ENCODE results near the gene MRPS27. TPM values are rescaled to one million over a fixed set of nuclear protein-coding genes. Genes with fewer than 3 reads are reported as not detected.
A peak's percentile ranks its signal among the peaks of the same experiment; 100 is the strongest.

MRPS27 gene
- total RNA-seq, 2 donors from 2014 or later = 40.1 to 59.0 TPM

DNA sequence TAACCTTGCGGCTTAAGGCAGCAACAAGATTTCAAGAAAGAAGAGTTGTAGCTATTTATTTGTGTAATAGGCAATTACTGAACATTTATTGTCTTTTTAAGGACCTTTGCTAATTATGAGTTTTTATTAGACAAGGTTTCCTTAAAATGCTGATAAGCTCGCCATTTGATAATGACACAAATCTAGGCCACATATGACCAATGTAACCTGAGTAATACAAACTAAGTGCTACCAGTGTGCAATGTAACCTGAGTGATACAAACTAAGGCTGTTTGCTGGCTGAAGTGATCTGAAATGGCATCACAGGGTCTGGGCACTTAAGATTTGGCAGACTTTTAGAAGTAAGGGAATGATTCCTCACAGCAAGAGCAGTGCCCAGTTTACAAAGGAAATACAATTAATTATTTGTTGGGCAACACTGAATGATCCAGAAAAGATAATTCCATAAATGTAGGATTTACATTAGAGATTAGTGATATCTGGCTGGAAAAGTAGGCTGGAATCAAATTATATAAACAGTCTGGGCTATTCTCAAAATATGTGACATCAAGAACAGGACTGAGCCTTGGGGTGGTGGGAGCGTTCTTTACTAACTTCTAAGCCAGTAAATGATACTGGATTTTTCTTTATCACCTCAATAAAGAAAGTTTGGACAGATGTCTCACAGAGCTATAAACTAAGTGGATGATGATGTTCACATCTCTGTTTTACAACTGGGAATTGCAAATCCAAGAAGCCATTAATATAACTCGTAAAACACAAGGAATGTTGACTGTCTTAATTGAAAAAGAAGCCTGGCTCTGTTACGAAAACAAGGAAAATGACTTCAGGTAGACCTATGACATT lies 54.8 kb downstream of the MRPS27 start:
- peak overlapping the region in 1 of 2 donors; percentile 25 for H3K27ac ChIP-seq
- no peak for DNase-seq (ENCODE audit: low spot score)
- TF ChIP-seq, protein P1, sequence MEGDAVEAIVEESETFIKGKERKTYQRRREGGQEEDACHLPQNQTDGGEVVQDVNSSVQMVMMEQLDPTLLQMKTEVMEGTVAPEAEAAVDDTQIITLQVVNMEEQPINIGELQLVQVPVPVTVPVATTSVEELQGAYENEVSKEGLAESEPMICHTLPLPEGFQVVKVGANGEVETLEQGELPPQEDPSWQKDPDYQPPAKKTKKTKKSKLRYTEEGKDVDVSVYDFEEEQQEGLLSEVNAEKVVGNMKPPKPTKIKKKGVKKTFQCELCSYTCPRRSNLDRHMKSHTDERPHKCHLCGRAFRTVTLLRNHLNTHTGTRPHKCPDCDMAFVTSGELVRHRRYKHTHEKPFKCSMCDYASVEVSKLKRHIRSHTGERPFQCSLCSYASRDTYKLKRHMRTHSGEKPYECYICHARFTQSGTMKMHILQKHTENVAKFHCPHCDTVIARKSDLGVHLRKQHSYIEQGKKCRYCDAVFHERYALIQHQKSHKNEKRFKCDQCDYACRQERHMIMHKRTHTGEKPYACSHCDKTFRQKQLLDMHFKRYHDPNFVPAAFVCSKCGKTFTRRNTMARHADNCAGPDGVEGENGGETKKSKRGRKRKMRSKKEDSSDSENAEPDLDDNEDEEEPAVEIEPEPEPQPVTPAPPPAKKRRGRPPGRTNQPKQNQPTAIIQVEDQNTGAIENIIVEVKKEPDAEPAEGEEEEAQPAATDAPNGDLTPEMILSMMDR (IDR thresholded peaks at IDR 0.05) = no peak
- peaks cover 0 to 15% of the 10 kb centered on the region in 2 donors for H3K4me1 ChIP-seq
- no peaks in the 10 kb centered on the region for H3K9me3 ChIP-seq
- no peak overlapping the region for H3K4me3 ChIP-seq
- no peaks in the 10 kb centered on the region for H3K27me3 ChIP-seq
- H3K36me3 ChIP-seq = no peaks in the 10 kb centered on the region

DNA sequence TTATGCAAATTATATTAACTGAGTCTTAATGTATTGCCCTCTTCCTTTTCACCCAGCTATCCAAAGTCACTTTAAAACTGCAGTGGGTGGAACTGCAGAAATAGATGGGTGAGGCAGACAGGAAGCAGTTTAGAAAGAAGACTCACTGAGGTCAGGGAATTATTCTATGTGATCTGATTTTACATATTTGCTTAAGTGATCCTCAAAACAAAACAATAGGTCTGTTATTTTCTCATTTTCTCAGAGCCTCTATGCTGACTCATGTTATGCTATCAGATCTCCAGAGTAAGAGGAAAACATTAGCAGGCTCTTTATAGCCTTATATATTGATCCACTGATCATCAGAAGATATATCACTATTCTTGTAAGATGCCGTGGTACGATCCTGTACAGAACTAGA lies 63.5 kb downstream of the MRPS27 start:
- Histone ChIP-seq H3K27ac (no peak overlapping the region), H3K4me1 (peaks cover 0 to 22% of the 10 kb centered on the region in 2 donors), H3K27me3 (no peaks in the 10 kb centered on the region), H3K4me3 (no peak overlapping the region), H3K36me3 (no peaks in the 10 kb centered on the region), H3K9me3 (no peaks in the 10 kb centered on the region)
- no peak for DNase-seq (ENCODE audit: low spot score)
- TF ChIP-seq, protein P1 (IDR thresholded peaks at IDR 0.05) = no peak

DNA sequence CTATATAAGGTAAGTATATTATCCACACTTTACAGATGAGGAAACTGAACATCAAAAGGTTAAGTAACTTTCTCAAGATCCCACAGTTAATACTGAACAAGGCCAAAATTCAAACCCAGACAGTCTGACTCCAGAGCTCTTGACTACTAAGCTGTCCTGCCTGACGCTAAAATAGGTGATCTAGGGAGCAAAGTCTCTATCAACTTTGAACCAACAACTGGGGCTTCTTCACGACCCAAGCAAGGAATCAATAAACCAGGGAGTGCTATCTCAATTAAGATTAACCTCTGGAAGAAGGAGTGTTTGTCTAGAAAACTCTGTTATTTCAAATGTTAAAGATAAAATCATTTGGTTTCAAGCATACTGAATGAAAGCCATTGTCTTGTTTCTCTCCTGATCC lies 64.4 kb downstream of the MRPS27 start:
- Histone ChIP-seq H3K36me3 (no peaks in the 10 kb centered on the region), H3K4me1 (peaks cover 0 to 28% of the 10 kb centered on the region in 2 donors), H3K27me3 (no peaks in the 10 kb centered on the region), H3K9me3 (no peaks in the 10 kb centered on the region), H3K4me3 (no peak overlapping the region), H3K27ac (no peak overlapping the region)
- no peak for DNase-seq (ENCODE audit: low spot score)
- TF ChIP-seq, protein P1 (IDR thresholded peaks at IDR 0.05) = no peak

DNA sequence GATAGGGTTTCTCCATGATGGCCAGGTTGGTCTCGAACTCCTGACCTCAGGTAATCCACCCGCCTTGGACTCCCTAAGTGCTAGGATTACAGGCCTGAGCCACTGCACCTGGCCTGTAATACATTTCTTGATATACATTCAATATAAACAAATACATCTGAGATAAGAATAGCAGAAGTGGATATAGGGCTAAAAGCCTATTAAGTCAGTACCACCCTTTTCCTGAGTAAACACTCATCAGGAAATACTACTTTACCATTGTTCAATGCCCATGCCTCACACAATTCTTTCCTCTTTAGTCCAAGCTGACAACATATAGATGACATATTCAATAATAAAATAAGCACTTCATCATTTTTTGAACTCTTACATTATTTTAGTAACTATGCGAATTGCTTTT lies 64.8 kb downstream of the MRPS27 start:
- DNase-seq (ENCODE audit: low spot score) = no peak
- no peaks in the 10 kb centered on the region for H3K9me3 ChIP-seq
- H3K27ac ChIP-seq = no peak overlapping the region
- no peaks in the 10 kb centered on the region for H3K36me3 ChIP-seq
- H3K27me3 ChIP-seq = no peaks in the 10 kb centered on the region
- H3K4me3 ChIP-seq = no peak overlapping the region
- TF ChIP-seq, protein P1 (IDR thresholded peaks at IDR 0.05) = no peak
- peaks cover 0 to 28% of the 10 kb centered on the region in 2 donors for H3K4me1 ChIP-seq

DNA sequence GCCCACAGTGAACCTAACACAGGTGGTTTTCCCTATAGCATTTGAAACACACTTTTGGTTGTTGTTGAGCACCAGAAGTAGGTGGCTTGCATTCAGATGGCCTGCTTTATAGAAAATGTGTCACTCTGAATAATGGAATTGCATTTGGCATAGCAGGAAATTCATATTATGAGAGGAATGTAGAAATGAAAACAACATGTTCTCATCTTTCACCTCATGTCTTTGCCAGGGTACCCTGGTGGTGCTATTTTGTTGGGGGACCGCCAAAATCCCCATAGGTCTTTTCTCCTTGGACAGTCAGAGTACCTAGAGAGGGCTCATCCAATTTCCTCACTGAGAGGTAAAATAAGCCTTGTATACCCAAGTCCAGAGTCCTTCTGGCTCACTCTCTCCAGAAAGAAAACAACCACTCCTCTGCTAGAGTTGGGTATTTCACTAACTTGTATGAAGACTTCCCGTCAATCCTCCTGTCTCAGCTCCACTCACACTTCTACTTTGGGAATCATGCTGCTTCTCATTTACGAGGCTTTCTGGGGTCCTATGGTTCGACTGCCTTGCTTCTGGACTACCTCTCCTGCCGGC lies 67.4 kb downstream of the MRPS27 start:
- Histone ChIP-seq H3K9me3 (no peaks in the 10 kb centered on the region), H3K27ac (peak overlapping the region in 1 of 2 donors; percentile 43), H3K4me1 (peaks cover 0 to 45% of the 10 kb centered on the region in 2 donors), H3K4me3 (no peak overlapping the region), H3K27me3 (no peaks in the 10 kb centered on the region), H3K36me3 (no peaks in the 10 kb centered on the region)
- no peak for DNase-seq (ENCODE audit: low spot score)
- TF ChIP-seq, protein P1 (IDR thresholded peaks at IDR 0.05) = no peak

All from right atrium auricular region (tissue), 2 donors.